Measurements from ENCODE around the gene HDAC7.

HDAC7 gene

GRCh38 chr12:47757364-47757839 lies 62.3 kb downstream of the HDAC7 start:
- ChIA-PET POLR2A (interaction anchor here (0.9 to 1.4 kb wide), 4 partner anchors 10 to 21 kb away, joined by 3 to 5 read pairs (median 4); no protein-coding TSS in a partner anchor), CTCF (interaction anchor here (1.4 to 4.7 kb wide), 3 partner anchors 11 to 15 kb away, joined by 6 to 38 read pairs (median 19); no protein-coding TSS in a partner anchor)
- DNase-seq (ENCODE audit: extremely low spot score): no peak
- TF ChIP-seq HDGF (IDR thresholded peaks at IDR 0.05; ENCODE audit: borderline replicate concordance) (no peak), SP1 (IDR thresholded peaks at IDR 0.05) (no peak), TARDBP (IDR thresholded peaks at IDR 0.05) (no peak), FOXA1 (IDR thresholded peaks at IDR 0.05) (no peak), SUZ12 (IDR thresholded peaks at IDR 0.05) (no peak), FOXK2 (IDR thresholded peaks at IDR 0.05) (no peak), BHLHE40 (IDR thresholded peaks at IDR 0.05; ENCODE audit: borderline replicate concordance) (no peak), CTBP1 (IDR thresholded peaks at IDR 0.05; ENCODE audit: borderline replicate concordance) (no peak), ELF4 (IDR thresholded peaks at IDR 0.05) (no peak), LEF1 (IDR thresholded peaks at IDR 0.05; ENCODE audit: borderline replicate concordance) (no peak), L3MBTL2 (conservative IDR thresholded peaks at IDR 0.05) (no peak), ARNT (IDR thresholded peaks at IDR 0.05) (no peak), ZNF384 (IDR thresholded peaks at IDR 0.05) (no peak), NFRKB (IDR thresholded peaks at IDR 0.05) (no peak)
- TF ChIP-seq, protein P1, sequence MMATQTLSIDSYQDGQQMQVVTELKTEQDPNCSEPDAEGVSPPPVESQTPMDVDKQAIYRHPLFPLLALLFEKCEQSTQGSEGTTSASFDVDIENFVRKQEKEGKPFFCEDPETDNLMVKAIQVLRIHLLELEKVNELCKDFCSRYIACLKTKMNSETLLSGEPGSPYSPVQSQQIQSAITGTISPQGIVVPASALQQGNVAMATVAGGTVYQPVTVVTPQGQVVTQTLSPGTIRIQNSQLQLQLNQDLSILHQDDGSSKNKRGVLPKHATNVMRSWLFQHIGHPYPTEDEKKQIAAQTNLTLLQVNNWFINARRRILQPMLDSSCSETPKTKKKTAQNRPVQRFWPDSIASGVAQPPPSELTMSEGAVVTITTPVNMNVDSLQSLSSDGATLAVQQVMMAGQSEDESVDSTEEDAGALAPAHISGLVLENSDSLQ (IDR thresholded peaks at IDR 0.05): no peak

DNA sequence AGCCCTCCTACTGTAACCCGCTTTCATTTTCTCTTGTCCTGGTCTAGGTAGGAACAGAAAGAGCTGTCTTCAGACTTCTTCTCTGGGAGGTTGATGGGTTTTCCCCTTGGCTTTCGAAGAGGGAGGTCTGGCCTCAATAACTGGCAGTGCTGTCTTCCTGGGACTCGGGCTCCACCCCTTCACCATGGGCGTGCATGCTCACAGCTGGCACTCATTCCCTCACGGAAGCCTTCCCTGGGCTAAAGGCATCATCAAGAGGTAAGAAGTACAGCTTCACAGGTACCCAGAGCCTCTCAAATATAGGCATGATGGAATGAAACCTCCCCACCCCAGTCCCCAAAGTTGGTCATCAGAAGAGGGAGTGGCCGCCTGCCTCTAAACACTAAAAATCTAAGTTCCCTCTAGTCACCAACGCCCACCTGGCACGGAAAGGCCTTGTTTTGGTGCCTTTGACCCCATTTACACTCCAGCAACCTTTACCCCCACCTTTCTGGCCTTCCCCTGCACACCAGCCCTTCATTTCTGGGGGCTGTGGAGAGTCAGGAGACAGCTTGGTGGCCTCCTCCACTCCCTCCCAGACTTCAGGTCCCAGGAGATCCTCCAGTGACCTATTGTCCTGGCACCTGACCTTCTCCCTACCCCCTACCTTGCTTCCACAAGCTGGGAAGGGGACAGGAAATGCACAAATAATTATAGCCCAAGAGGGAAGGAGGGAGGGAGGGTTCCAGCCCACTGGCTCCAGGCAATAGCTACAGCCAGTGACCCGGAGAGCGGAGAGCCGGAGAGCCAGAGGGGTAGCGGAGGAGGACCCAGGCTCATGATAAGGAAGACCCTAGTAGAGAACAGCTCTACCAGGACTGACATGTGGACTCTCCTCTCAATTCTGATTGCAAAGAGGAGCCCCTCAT lies 63.8 kb downstream of the HDAC7 start:
- no peak for DNase-seq (ENCODE audit: extremely low spot score)
- POLR2A ChIA-PET: interaction anchor here (0.7 to 1.2 kb wide), 3 partner anchors 11 to 13 kb away, joined by 3 read pairs; no protein-coding TSS in a partner anchor
- CTCF ChIA-PET: interaction anchor here (0.7 to 4.7 kb wide), 4 partner anchors 12 to 15 kb away, joined by 3 to 38 read pairs (median 12); no protein-coding TSS in a partner anchor

GRCh38 chr12:47754881-47755280 lies 64.8 kb downstream of the HDAC7 start:
- no peak for DNase-seq (ENCODE audit: extremely low spot score)
- CTCF ChIA-PET: interaction anchor here (0.8 to 4.7 kb wide), 3 partner anchors 11 to 85 kb away, joined by 3 to 19 read pairs (median 6); no protein-coding TSS in a partner anchor
- TF ChIP-seq ELF4 (IDR thresholded peaks at IDR 0.05) (no peak), FOXM1 (IDR thresholded peaks at IDR 0.05; ENCODE audit: borderline replicate concordance) (no peak), LEF1 (IDR thresholded peaks at IDR 0.05; ENCODE audit: borderline replicate concordance) (no peak), SUZ12 (IDR thresholded peaks at IDR 0.05) (no peak), ZNF384 (IDR thresholded peaks at IDR 0.05) (no peak), HDGF (IDR thresholded peaks at IDR 0.05; ENCODE audit: borderline replicate concordance) (no peak), ARNT (IDR thresholded peaks at IDR 0.05) (no peak), BHLHE40 (IDR thresholded peaks at IDR 0.05; ENCODE audit: borderline replicate concordance) (no peak), CTBP1 (IDR thresholded peaks at IDR 0.05; ENCODE audit: borderline replicate concordance) (no peak), FOXA1 (IDR thresholded peaks at IDR 0.05) (no peak), TARDBP (IDR thresholded peaks at IDR 0.05) (no peak), NFRKB (IDR thresholded peaks at IDR 0.05) (no peak), SP1 (IDR thresholded peaks at IDR 0.05) (no peak)
- TF ChIP-seq, protein P1 (IDR thresholded peaks at IDR 0.05): no peak
- POLR2A ChIA-PET: interaction anchor here (0.7 to 1.6 kb wide), 4 partner anchors 12 to 17 kb away, joined by 3 to 5 read pairs (median 3); no protein-coding TSS in a partner anchor

More for the DNA sequence above, 63.8 kb downstream of the HDAC7 start:
- TF ChIP-seq ZNF384 (IDR thresholded peaks at IDR 0.05) (no peak), FOXM1 (IDR thresholded peaks at IDR 0.05; ENCODE audit: borderline replicate concordance) (no peak), ARNT (IDR thresholded peaks at IDR 0.05) (no peak), FOXA1 (IDR thresholded peaks at IDR 0.05) (no peak), BHLHE40 (IDR thresholded peaks at IDR 0.05; ENCODE audit: borderline replicate concordance) (no peak)

DNA sequence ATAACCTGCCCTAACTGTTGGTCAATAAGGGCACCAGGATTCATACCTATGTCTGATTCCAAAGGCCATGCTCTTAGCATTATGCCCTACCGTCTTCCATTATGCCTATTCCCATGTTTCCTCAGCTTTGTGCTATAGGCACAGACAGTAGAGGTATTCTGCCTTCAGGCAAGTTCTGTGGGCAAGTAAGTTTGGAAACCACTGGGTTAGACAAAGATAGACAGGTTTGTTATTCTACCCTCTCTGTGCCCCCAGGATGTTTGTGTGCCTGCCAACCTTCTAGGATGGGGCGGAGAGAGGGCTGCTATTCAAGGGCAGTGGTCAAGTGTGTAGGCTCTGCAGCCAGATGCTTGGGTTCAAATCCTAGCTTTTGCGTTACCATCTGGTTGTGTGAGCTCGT lies 65.6 kb downstream of the HDAC7 start:
- DNase-seq (ENCODE audit: extremely low spot score): no peak
- ChIA-PET POLR2A (interaction anchor here (1.6 kb wide), 1 partner anchor 15 kb away, joined by 5 read pairs; no protein-coding TSS in a partner anchor), CTCF (interaction anchor here (0.8 to 4.7 kb wide), 3 partner anchors 10 to 18 kb away, joined by 3 to 19 read pairs (median 4); no protein-coding TSS in a partner anchor)
- TF ChIP-seq ZNF384 (IDR thresholded peaks at IDR 0.05): no peak
- no peak for TF ChIP-seq NFRKB (IDR thresholded peaks at IDR 0.05)
- no peak for TF ChIP-seq FOXA1 (IDR thresholded peaks at IDR 0.05)
- no peak for TF ChIP-seq HDGF (IDR thresholded peaks at IDR 0.05; ENCODE audit: borderline replicate concordance)
- no peak for TF ChIP-seq ARNT (IDR thresholded peaks at IDR 0.05)
- TF ChIP-seq BHLHE40 (IDR thresholded peaks at IDR 0.05; ENCODE audit: borderline replicate concordance): no peak
- TF ChIP-seq L3MBTL2 (conservative IDR thresholded peaks at IDR 0.05): no peak
- TF ChIP-seq LEF1 (IDR thresholded peaks at IDR 0.05; ENCODE audit: borderline replicate concordance): no peak
- TF ChIP-seq, protein P1 (IDR thresholded peaks at IDR 0.05): no peak
- no peak for TF ChIP-seq SUZ12 (IDR thresholded peaks at IDR 0.05)
- no peak for TF ChIP-seq FOXK2 (IDR thresholded peaks at IDR 0.05)
- TF ChIP-seq TARDBP (IDR thresholded peaks at IDR 0.05): no peak
- TF ChIP-seq CTBP1 (IDR thresholded peaks at IDR 0.05; ENCODE audit: borderline replicate concordance): no peak
